Glutamatergic neuron (in vitro differentiated cells): ENCODE results near the gene RAPGEF1. TPM values are rescaled to one million over a fixed set of nuclear protein-coding genes. Genes with fewer than 3 reads are reported as not detected.

Experiments
- DNase-seq: peaks from one replicate; pipeline ENCODE4 v3.0.0; 2022
- H3K27ac Mint-ChIP-seq: one replicate; pipeline ENCODE4 v1.8.0; 2020; ENCODE audit warnings: mild to moderate bottlenecking, mixed read lengths, inconsistent platforms; ENCODE audit not compliant: unreplicated experiment
- H3K27me3 Mint-ChIP-seq: one replicate; pipeline ENCODE4 v1.8.0; 2020; ENCODE audit warnings: mild to moderate bottlenecking, moderate library complexity, mixed read lengths, inconsistent platforms; ENCODE audit not compliant: unreplicated experiment
- H3K36me3 Mint-ChIP-seq: one replicate; pipeline ENCODE4 v1.8.0; 2020; ENCODE audit warnings: mild to moderate bottlenecking, mixed read lengths, inconsistent platforms; ENCODE audit not compliant: unreplicated experiment
- H3K4me1 Mint-ChIP-seq: one replicate; pipeline ENCODE4 v1.8.0; 2020; ENCODE audit warnings: mild to moderate bottlenecking, low read depth, mixed read lengths, inconsistent platforms; ENCODE audit not compliant: unreplicated experiment
- H3K4me3 Mint-ChIP-seq: one replicate; pipeline ENCODE4 v1.8.0; 2020; ENCODE audit warnings: mild to moderate bottlenecking, mixed read lengths, inconsistent platforms; ENCODE audit not compliant: unreplicated experiment
- H3K9me3 Mint-ChIP-seq: one replicate; pipeline ENCODE4 v1.8.0; 2020; ENCODE audit warnings: mild to moderate bottlenecking, moderate library complexity, mixed read lengths, inconsistent platforms; ENCODE audit not compliant: unreplicated experiment
- CTCF ChIP-seq: fragments of 200-600 bp; sonication (generic); IDR thresholded peaks from one replicate; pipeline ENCODE4 v1.5.0; 2021; ENCODE audit not compliant: partially characterized antibody, unreplicated experiment
- total RNA-seq: library from RNA; stranded (reverse); fragmentation: NEBNext Ultra II Directional; extraction: Animal tissue kit (Norgen Biotek cat#: 25700); gene quantifications from one replicate; pipeline ENCODE4 v1.2.1, GENCODE V29; 2021; ENCODE audit not compliant: unreplicated experiment

Gene RAPGEF1
- total RNA-seq, 1 donor from 2014 or later = 319 TPM

DNA sequence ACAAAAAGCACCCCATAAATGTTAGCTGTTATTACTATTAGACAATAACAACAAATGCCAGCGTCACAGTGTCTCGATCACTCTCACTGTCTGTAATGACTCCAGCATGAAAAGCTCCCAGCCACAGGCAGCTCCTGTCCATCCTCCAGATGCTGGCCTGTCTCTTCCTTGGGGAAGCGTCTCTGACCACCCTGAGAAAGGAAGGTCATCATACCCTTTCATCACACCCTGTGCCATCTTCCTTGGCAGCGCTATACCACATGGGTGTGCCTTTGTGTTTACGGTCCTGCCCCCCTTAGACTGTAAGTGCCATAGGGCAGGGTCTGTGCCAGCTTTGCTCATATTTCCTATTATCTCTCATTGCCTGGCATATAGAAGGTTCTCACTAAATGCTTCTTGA is 104.0 kb downstream of the RAPGEF1 start:
- Mint-ChIP-seq H3K27me3 (peaks cover 1% of the 10 kb centered on the region), H3K9me3 (peaks cover 5% of the 10 kb centered on the region), H3K4me1 (peaks cover 39% of the 10 kb centered on the region), H3K27ac (no peak overlapping the region), H3K36me3 (no peaks in the 10 kb centered on the region), H3K4me3 (no peak overlapping the region)
- DNase-seq = no peak
- TF ChIP-seq CTCF = no peak

GRCh38 chr9:131635285-131635684 is 104.6 kb downstream of the RAPGEF1 start:
- no peak for DNase-seq
- Mint-ChIP-seq H3K36me3 (no peaks in the 10 kb centered on the region), H3K27ac (no peak overlapping the region), H3K4me1 (peaks cover 40% of the 10 kb centered on the region), H3K4me3 (no peak overlapping the region), H3K27me3 (peaks cover 1% of the 10 kb centered on the region), H3K9me3 (peaks cover 9% of the 10 kb centered on the region)
- TF ChIP-seq CTCF = no peak

DNA sequence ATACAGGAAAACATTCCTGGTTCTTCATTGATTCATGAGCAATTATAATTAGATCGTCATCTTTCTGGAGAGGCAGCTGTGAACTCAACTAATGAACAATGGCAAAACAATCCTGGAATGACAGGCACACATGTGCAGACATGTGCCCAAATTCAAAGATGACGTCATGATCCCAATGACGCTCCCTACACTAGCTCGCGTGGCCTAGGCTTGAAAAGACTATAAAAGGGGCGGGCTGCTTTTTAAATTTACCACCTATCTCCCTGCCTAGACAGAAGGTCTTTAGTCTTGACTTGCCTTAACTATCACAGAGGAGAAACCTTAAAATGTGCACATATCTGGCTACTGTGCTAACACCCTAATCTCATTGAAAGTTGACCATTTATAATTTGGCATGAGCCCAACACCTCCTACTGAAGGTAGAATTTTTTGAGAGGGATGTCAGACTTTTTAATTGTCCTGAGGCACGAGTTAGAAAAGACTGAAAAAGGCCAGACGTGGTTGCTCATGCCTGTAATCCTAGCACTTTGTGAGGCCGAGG is 106.3 kb downstream of the RAPGEF1 start:
- peak overlapping the region; percentile 79 for H3K27ac Mint-ChIP-seq
- peaks cover 31% of the 10 kb centered on the region for H3K4me1 Mint-ChIP-seq
- no peak for DNase-seq
- peaks cover 12% of the 10 kb centered on the region for H3K9me3 Mint-ChIP-seq
- peaks cover 1% of the 10 kb centered on the region for H3K27me3 Mint-ChIP-seq
- no peak for TF ChIP-seq CTCF
- H3K4me3 Mint-ChIP-seq = no peak overlapping the region
- H3K36me3 Mint-ChIP-seq = no peaks in the 10 kb centered on the region

GRCh38 chr9:131631306-131631705 is 108.6 kb downstream of the RAPGEF1 start:
- peak overlapping the region; percentile 48 for H3K4me3 Mint-ChIP-seq
- peaks cover 21% of the 10 kb centered on the region for H3K9me3 Mint-ChIP-seq
- DNase-seq = peak; percentile 55
- TF ChIP-seq CTCF = no peak
- H3K4me1 Mint-ChIP-seq = peaks cover 41% of the 10 kb centered on the region
- H3K27ac Mint-ChIP-seq = peak overlapping the region; percentile 75
- H3K27me3 Mint-ChIP-seq = peaks cover 6% of the 10 kb centered on the region
- no peaks in the 10 kb centered on the region for H3K36me3 Mint-ChIP-seq

GRCh38 chr9:131630205-131630831 is 109.6 kb downstream of the RAPGEF1 start:
- Mint-ChIP-seq H3K9me3 (peaks cover 31% of the 10 kb centered on the region), H3K4me1 (peaks cover 51% of the 10 kb centered on the region), H3K4me3 (no peak overlapping the region), H3K27ac (peak overlapping the region; percentile 75), H3K36me3 (no peaks in the 10 kb centered on the region), H3K27me3 (peaks cover 12% of the 10 kb centered on the region)
- no peak for DNase-seq
- TF ChIP-seq CTCF = no peak
